Effector memory CD4-positive, alpha-beta T cell (primary cell): ENCODE results near the gene TFPI2.
"Not testable (repeated sequence)": the region's sequence is repeated elsewhere in the genome, so short reads cannot be mapped to it uniquely, and the experiment has no call there.

Experiments used
- DNase-seq, 3 donors: peaks; one replicate each; pipeline ENCODE4 v3.0.0-alpha.2; 2020
- H3K27ac ChIP-seq: 2 replicates; pipeline ENCODE4 v1.7.0; 2013; ENCODE audit warnings: mild to moderate bottlenecking, low read length, moderate library complexity; ENCODE audit not compliant: insufficient read depth, poor library complexity, severe bottlenecking
- H3K27me3 ChIP-seq: replicated peaks from 2 replicates; pipeline ENCODE4 v1.7.0; 2013; ENCODE audit warnings: mild to moderate bottlenecking, low read length; ENCODE audit not compliant: insufficient read depth, control insufficient read depth, poor library complexity, severe bottlenecking
- H3K36me3 ChIP-seq: 2 replicates; pipeline ENCODE4 v1.7.0; 2013; ENCODE audit warnings: mild to moderate bottlenecking, low read length, moderate library complexity; ENCODE audit not compliant: control insufficient read depth, insufficient read depth
- H3K4me1 ChIP-seq: 2 replicates; pipeline ENCODE4 v1.7.0; 2013; ENCODE audit warnings: low read length, mild to moderate bottlenecking; ENCODE audit not compliant: control insufficient read depth, insufficient read depth, poor library complexity, severe bottlenecking
- H3K4me3 ChIP-seq: 2 replicates; pipeline ENCODE4 v1.7.0; 2013; ENCODE audit warnings: low read length, low read depth, mild to moderate bottlenecking; ENCODE audit not compliant: insufficient read depth, poor library complexity, severe bottlenecking
- H3K9me3 ChIP-seq: 2 replicates; pipeline ENCODE4 v1.7.0; 2013; ENCODE audit warnings: mild to moderate bottlenecking, low read length, moderate library complexity; ENCODE audit not compliant: control insufficient read depth

TFPI2 gene

GRCh38 chr7:93921607-93922566, 31.3 kb upstream of the TFPI2 start, which contains the start of gene GNG11:
Gene GNG11 (plus strand): TSS chr7:93921735. CDS start chr7:93922138, 403 bp downstream.
- no peak for DNase-seq
- H3K27ac ChIP-seq: no peak within 1 kb of the TSS
- H3K4me1 ChIP-seq: no peaks in the 10 kb centered on the region
- H3K36me3 ChIP-seq: no peaks in the 10 kb centered on the region
- no peaks in the 10 kb centered on the region for H3K9me3 ChIP-seq
- H3K27me3 ChIP-seq: peaks cover 11% of the 10 kb centered on the region
- H3K4me3 ChIP-seq: peak within 1 kb of the TSS; percentile 40

GRCh38 chr7:93921186-93921585, 30.6 kb upstream of the TFPI2 start:
- H3K27ac ChIP-seq: no peak overlapping the region
- peaks cover 11% of the 10 kb centered on the region for H3K27me3 ChIP-seq
- no peak overlapping the region for H3K4me3 ChIP-seq
- H3K9me3 ChIP-seq: no peaks in the 10 kb centered on the region
- no peaks in the 10 kb centered on the region for H3K36me3 ChIP-seq
- DNase-seq: no peak
- H3K4me1 ChIP-seq: no peaks in the 10 kb centered on the region

GRCh38 chr7:93920496-93921182, 30.1 kb upstream of the TFPI2 start:
- Histone ChIP-seq H3K27me3 (peaks cover 11% of the 10 kb centered on the region), H3K9me3 (no peaks in the 10 kb centered on the region), H3K4me1 (no peaks in the 10 kb centered on the region), H3K27ac (no peak overlapping the region), H3K36me3 (no peaks in the 10 kb centered on the region), H3K4me3 (no peak overlapping the region)
- DNase-seq: no peak

- not testable (repeated sequence) for H3K36me3 ChIP-seq, H3K27me3 ChIP-seq, H3K4me3 ChIP-seq, H3K9me3 ChIP-seq, H3K27ac ChIP-seq, H3K4me1 ChIP-seq, DNase-seq
Observed at GRCh38 chr7:93916315-93916714, 25.8 kb upstream of the TFPI2 start.

GRCh38 chr7:93915888-93916287, 25.3 kb upstream of the TFPI2 start:
- H3K36me3 ChIP-seq, H3K27me3 ChIP-seq, H3K4me3 ChIP-seq, H3K4me1 ChIP-seq, DNase-seq, H3K27ac ChIP-seq, H3K9me3 ChIP-seq: not testable (repeated sequence)

- H3K27me3 ChIP-seq, DNase-seq, H3K4me3 ChIP-seq, H3K36me3 ChIP-seq, H3K4me1 ChIP-seq, H3K27ac ChIP-seq, H3K9me3 ChIP-seq: not testable (repeated sequence)
Observed at GRCh38 chr7:93915206-93915842, 24.8 kb upstream of the TFPI2 start.

- no peak for DNase-seq
- Histone ChIP-seq H3K27me3 (no peaks in the 10 kb centered on the region), H3K4me1 (no peaks in the 10 kb centered on the region)
Observed at GRCh38 chr7:93914581-93915066, 24.1 kb upstream of the TFPI2 start.

GRCh38 chr7:93913197-93913596, 22.6 kb upstream of the TFPI2 start:
- no peaks in the 10 kb centered on the region for H3K4me1 ChIP-seq
- no peak overlapping the region for H3K4me3 ChIP-seq
- H3K27me3 ChIP-seq: no peaks in the 10 kb centered on the region
- H3K36me3 ChIP-seq: no peaks in the 10 kb centered on the region
- no peak for DNase-seq
- H3K27ac ChIP-seq: no peak overlapping the region
- H3K9me3 ChIP-seq: no peaks in the 10 kb centered on the region

More at GRCh38 chr7:93914581-93915066, 24.1 kb upstream of the TFPI2 start:
- Histone ChIP-seq H3K36me3 (no peaks in the 10 kb centered on the region), H3K9me3 (no peaks in the 10 kb centered on the region), H3K27ac (no peak overlapping the region), H3K4me3 (no peak overlapping the region)

GRCh38 chr7:93911661-93912060, 21.1 kb upstream of the TFPI2 start:
- not testable (repeated sequence) for H3K9me3 ChIP-seq, H3K27ac ChIP-seq, H3K4me3 ChIP-seq, H3K36me3 ChIP-seq, H3K4me1 ChIP-seq, H3K27me3 ChIP-seq, DNase-seq
